Right cardiac atrium (tissue), 5 donors: ENCODE results near the gene ACP1. TPM values are rescaled to one million over a fixed set of nuclear protein-coding genes. Genes with fewer than 3 reads are reported as not detected.

Experiments used
- ATAC-seq, 2 donors: fragments of 200-7000 bp; cut with Tn5 transposase; one replicate each; pipeline versions ENCODE4 v1.8.0 to v1.9.1; 2020; ENCODE audit warnings: moderate library complexity in 2 of 2, mild to moderate bottlenecking in 1 of 2
- DNase-seq, 3 donors: peaks; one replicate each; pipeline ENCODE4 v3.0.0-alpha.2; 2020
- H3K27ac ChIP-seq: one replicate; pipeline ENCODE4 v1.5.1; 2013; ENCODE audit warnings: mild to moderate bottlenecking, low read length, control low read depth, moderate library complexity
- H3K27me3 ChIP-seq: one replicate; pipeline ENCODE4 v1.6.1; 2013; ENCODE audit not compliant: control insufficient read depth, insufficient read depth
- H3K4me1 ChIP-seq: one replicate; pipeline ENCODE4 v1.6.1; 2013; ENCODE audit warnings: low read length; ENCODE audit not compliant: control insufficient read depth, insufficient read depth
- H3K4me3 ChIP-seq: one replicate; pipeline ENCODE4 v1.5.1; 2013; ENCODE audit warnings: low read length, control low read depth
- H3K9me3 ChIP-seq: one replicate; pipeline ENCODE4 v1.6.1; 2013; ENCODE audit warnings: low read length; ENCODE audit not compliant: control insufficient read depth
- WGBS: extraction: QIAGEN DNeasy Blood & Tissue Kit; methylation state at CpG from one replicate; pipeline ENCODE4 v1.1.7; 2013; 5-methylcytosine and 5-hydroxymethylcytosine counted together
- intact Hi-C, 4 donors: fragments of 100-400 bp; cut with DNase I; formaldehyde crosslinking; loops; one replicate each; pipeline versions ENCODE4 v1.11.0 to v1.14.0; 2022 to 2023
- polyA plus RNA-seq: library from polyadenylated mRNA; stranded (reverse); fragments of 200-250 nt; gene quantifications from one replicate; pipeline ENCODE4 v1.2.3, GENCODE V29; 2013
- total RNA-seq, 4 donors: library from RNA; stranded (reverse); fragmentation: NEBNext Ultra II Directional; extraction: Animal tissue kit (Norgen Biotek cat#: 25700); gene quantifications; one replicate each; pipeline ENCODE4 v1.2.1, GENCODE V29; 2021
- donor health status: healthy with polysubstance abuse.
- donor health status: DM: no; HTN: yes; CAD: no.
- donor health status: DM: no; HTN: no; CAD: no.
- donor health status: DM: no; HTN: yes; CAD: no; lungs with severe emphysema.
- donor health status: DM: yes; HTN: yes; CAD: no.

Gene ACP1
- total and polyA plus RNA-seq, 5 donors = 58.8 to 77.1 (median 63.2) TPM

DNA sequence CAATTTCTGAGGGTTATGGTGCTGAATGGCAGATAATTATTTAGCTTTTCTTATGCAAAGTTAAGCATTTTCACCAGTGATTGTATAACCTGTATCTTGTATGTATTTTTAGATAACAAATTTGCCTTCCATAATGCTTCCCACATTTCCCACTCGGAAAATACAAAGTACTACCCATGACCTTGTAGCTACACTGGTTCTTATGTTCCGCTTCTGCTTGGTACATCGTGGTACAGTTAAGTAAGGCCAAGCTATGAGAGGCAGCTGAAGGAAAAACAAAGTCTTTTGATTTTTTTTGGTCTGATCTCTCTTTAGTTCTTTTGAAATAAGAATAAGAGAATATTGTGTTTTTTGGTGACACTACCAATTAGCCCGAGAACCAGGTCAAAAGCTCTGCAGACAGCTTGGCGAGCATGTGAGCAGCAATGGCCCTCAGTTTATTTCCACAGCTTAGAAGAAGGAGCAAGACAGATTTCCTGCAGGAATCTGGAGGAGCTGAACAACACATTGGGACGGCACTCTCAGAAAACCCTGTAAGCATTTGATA, 27.7 kb upstream of the ACP1 start:
- DNase-seq = no peak
- no peak for ATAC-seq
- Histone ChIP-seq H3K4me3 (no peak overlapping the region), H3K9me3 (no peaks in the 10 kb centered on the region), H3K4me1 (no peaks in the 10 kb centered on the region), H3K27ac (no peak overlapping the region), H3K27me3 (no peaks in the 10 kb centered on the region)
- intact Hi-C loops = no loop called here
- 93% methylated on average over 6 of the region's 6 CpGs for WGBS

DNA sequence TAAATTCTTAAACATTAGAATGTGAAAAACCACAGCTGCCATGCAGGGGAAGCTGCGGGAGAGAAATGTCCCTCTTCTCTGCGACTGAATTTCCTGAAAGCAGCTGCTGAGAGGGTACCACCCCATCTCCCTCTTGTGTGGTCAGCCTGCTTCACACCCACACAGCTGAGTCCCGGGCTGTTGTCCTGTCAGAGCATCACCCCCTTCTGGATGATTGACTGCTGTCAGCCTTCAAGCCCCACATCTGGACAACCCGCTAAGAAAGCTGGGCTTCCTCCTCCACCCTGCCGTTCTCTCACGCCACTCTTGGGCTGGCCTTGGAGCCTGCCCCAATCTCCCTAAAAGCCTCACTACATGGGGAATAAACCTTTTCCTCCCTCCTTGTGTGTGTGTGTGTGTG, 26.9 kb upstream of the ACP1 start:
- Histone ChIP-seq H3K27me3 (no peaks in the 10 kb centered on the region), H3K27ac (no peak overlapping the region), H3K4me1 (no peaks in the 10 kb centered on the region), H3K9me3 (no peaks in the 10 kb centered on the region), H3K4me3 (no peak overlapping the region)
- WGBS = 83% methylated on average over 6 of the region's 6 CpGs
- ATAC-seq (no peak), DNase-seq (no peak)
- intact Hi-C loops = no loop called here

- 47% methylated on average over 3 of the region's 3 CpGs for WGBS
- DNase-seq = no peak
- no peak overlapping the region for H3K27ac ChIP-seq
- no peaks in the 10 kb centered on the region for H3K27me3 ChIP-seq
- no peak overlapping the region for H3K4me3 ChIP-seq
- intact Hi-C loops = no loop called here
- H3K4me1 ChIP-seq = no peaks in the 10 kb centered on the region
- no peak for ATAC-seq
- no peaks in the 10 kb centered on the region for H3K9me3 ChIP-seq
These were observed 26.3 kb upstream of the ACP1 start for GRCh38 chr2:238431-238830.

- Histone ChIP-seq H3K9me3 (no peaks in the 10 kb centered on the region), H3K4me1 (no peaks in the 10 kb centered on the region), H3K4me3 (no peak overlapping the region), H3K27ac (no peak overlapping the region), H3K27me3 (no peaks in the 10 kb centered on the region)
- WGBS = 87% methylated on average over 5 of the region's 5 CpGs
- no peak for DNase-seq
- ATAC-seq = no peak
- intact Hi-C loops = no loop called here
These were observed 25.9 kb upstream of the ACP1 start for GRCh38 chr2:238869-239268.

GRCh38 chr2:244547-244946, 20.2 kb upstream of the ACP1 start:
- 92% methylated on average over 7 of the region's 7 CpGs for WGBS
- no peak overlapping the region for H3K27ac ChIP-seq
- no peak overlapping the region for H3K4me3 ChIP-seq
- H3K4me1 ChIP-seq = no peaks in the 10 kb centered on the region
- DNase-seq (no peak), ATAC-seq (no peak)
- no peaks in the 10 kb centered on the region for H3K9me3 ChIP-seq
- intact Hi-C loops = no loop called here
- H3K27me3 ChIP-seq = no peaks in the 10 kb centered on the region

DNA sequence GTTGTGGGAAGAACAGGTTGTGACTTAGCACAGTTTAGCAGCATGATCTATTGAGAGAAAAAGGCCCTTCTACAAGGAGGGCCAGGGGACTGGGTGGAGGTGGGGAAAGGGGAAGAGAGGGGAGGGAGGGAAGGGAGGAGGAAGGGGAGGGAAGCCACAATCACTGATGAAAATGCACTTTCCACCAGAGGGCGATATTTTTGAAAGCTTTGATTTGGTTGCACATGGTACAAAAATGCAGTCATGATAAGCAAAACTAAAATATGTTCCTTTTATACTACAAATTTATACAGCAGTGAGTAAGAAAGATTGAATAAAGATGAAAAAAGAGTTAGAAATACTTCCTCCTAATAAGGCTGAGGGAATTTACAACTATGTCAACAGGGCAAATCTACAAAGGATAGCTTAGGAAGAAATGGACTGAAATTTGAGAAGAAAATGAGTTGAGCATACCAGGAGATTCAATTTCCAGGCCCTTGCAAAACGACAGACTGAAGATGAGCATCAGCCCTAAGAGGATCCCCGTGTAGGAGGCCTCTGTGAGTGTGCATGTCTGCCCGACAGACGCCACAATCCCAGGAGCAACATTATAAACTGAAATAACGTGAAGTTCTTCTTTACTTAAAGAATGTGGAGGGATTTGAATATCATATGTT, 18.1 kb upstream of the ACP1 start:
- H3K27me3 ChIP-seq = no peaks in the 10 kb centered on the region
- H3K4me1 ChIP-seq = no peaks in the 10 kb centered on the region
- ATAC-seq (peak; percentile 22 to 37), DNase-seq (no peak)
- no peak overlapping the region for H3K27ac ChIP-seq
- no peak overlapping the region for H3K4me3 ChIP-seq
- intact Hi-C loops = no loop called here
- WGBS = 65% methylated on average over 6 of the region's 6 CpGs
- no peaks in the 10 kb centered on the region for H3K9me3 ChIP-seq

- Histone ChIP-seq H3K27me3 (no peaks in the 10 kb centered on the region), H3K4me1 (no peaks in the 10 kb centered on the region), H3K9me3 (no peaks in the 10 kb centered on the region), H3K4me3 (no peak overlapping the region), H3K27ac (no peak overlapping the region)
- no peak for ATAC-seq
- intact Hi-C loops = no loop called here
- 88% methylated on average over 2 of the region's 2 CpGs for WGBS
- DNase-seq = no peak
These were observed 16.0 kb upstream of the ACP1 start for GRCh38 chr2:248724-249123.

GRCh38 chr2:249538-250042, 15.2 kb upstream of the ACP1 start:
- ATAC-seq (no peak), DNase-seq (no peak)
- 93% methylated on average over 15 of the region's 15 CpGs for WGBS
- Histone ChIP-seq H3K27ac (no peak overlapping the region), H3K27me3 (no peaks in the 10 kb centered on the region), H3K4me1 (no peaks in the 10 kb centered on the region), H3K4me3 (no peak overlapping the region), H3K9me3 (no peaks in the 10 kb centered on the region)
- intact Hi-C loops = no loop called here

DNA sequence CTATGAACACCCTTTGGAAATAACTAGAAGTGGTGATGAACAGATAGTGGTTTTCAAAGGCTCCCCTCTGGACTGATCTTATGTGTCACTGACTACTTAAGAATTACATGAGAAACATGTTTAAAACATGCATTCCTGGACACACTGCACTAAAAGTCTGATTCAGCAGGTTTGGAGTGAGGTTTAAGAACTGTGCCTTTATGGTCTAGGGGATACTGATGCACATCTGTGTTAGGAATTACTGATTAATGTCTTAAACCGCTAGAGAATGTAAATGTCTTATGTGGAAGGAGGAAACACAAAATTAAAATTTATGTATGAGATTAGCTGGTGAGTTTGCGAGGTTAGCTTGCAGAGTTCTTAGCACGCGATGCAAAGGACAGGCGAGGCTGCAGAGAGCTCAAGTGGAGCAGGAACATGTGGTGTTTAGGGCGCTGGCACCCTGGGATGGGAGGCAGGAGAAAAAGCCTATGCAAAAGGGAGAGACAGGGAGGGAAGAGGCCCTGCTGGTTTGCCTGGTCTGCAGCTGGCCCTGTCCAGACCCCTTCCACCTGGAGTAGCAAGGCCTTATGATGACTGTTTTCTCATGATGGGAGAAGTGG, 12.6 kb upstream of the ACP1 start:
- 97% methylated on average over 6 of the region's 6 CpGs for WGBS
- Histone ChIP-seq H3K27ac (no peak overlapping the region), H3K4me1 (no peaks in the 10 kb centered on the region), H3K9me3 (no peaks in the 10 kb centered on the region), H3K4me3 (no peak overlapping the region), H3K27me3 (no peaks in the 10 kb centered on the region)
- intact Hi-C loops = no loop called here
- no peak for DNase-seq
- ATAC-seq = no peak

DNA sequence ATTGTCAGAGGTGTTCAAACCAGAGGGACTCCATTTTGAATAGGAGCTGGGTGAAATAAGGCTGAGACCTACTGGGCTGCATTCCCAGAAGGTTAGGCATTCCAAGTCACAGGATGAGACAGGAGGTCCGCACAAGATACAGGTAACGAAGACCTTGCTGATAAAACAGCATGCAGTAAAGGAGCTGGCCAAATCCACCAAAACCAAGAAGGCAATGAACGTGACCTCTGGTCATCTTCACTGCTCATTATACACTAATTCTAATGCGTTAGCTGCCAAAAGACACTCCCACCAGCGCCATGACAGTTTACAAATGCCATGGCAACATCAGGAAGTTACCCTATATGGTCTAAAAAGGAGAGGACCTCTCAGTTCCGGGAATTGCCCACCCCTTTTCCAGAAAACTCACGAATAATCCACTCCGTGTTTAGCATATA, 11.5 kb upstream of the ACP1 start:
- no peak overlapping the region for H3K27ac ChIP-seq
- no peaks in the 10 kb centered on the region for H3K27me3 ChIP-seq
- no peak overlapping the region for H3K4me3 ChIP-seq
- DNase-seq (no peak), ATAC-seq (no peak)
- 87% methylated on average over 8 of the region's 8 CpGs for WGBS
- H3K4me1 ChIP-seq = no peaks in the 10 kb centered on the region
- H3K9me3 ChIP-seq = no peaks in the 10 kb centered on the region
- intact Hi-C loops = no loop called here

GRCh38 chr2:254241-254640, 10.5 kb upstream of the ACP1 start:
- DNase-seq (no peak), ATAC-seq (no peak)
- 82% methylated on average over 7 of the region's 7 CpGs for WGBS
- H3K27me3 ChIP-seq = no peaks in the 10 kb centered on the region
- no peaks in the 10 kb centered on the region for H3K4me1 ChIP-seq
- H3K9me3 ChIP-seq = no peaks in the 10 kb centered on the region
- no peak overlapping the region for H3K27ac ChIP-seq
- H3K4me3 ChIP-seq = no peak overlapping the region
- intact Hi-C loops = no loop called here
